Urinary bladder (tissue), 4 donors: ENCODE data around the gene TFPT. TPM values are rescaled to one million over a fixed set of nuclear protein-coding genes. Genes with fewer than 3 reads are reported as not detected.

Experiments used
- DNase-seq: peaks from one replicate; pipeline ENCODE4 v3.0.0-alpha.2; 2015; ENCODE audit errors: extremely low spot score
- H3K27ac ChIP-seq: one replicate; pipeline ENCODE4 v1.5.1; 2013; ENCODE audit warnings: low read depth, mild to moderate bottlenecking, moderate library complexity
- H3K36me3 ChIP-seq: one replicate; pipeline ENCODE4 v1.6.1; 2013; ENCODE audit warnings: mild to moderate bottlenecking, moderate library complexity; ENCODE audit not compliant: insufficient read depth
- H3K4me1 ChIP-seq: one replicate; pipeline ENCODE4 v1.6.1; 2013; ENCODE audit warnings: mild to moderate bottlenecking, moderate library complexity; ENCODE audit not compliant: insufficient read depth
- H3K4me3 ChIP-seq: one replicate; pipeline ENCODE4 v1.5.1; 2013; ENCODE audit warnings: low read depth, low read length
- WGBS: extraction: QIAGEN DNeasy Blood & Tissue Kit; methylation state at CpG from one replicate; pipeline ENCODE4 v1.1.7; 2013; 5-methylcytosine and 5-hydroxymethylcytosine counted together
- polyA plus RNA-seq: library from polyadenylated mRNA; stranded (reverse); fragments of 200-250 nt; gene quantifications from one replicate; pipeline ENCODE4 v1.2.3, GENCODE V29; 2013
- total RNA-seq: library from RNA; depleted of rRNA; stranded (reverse); fragments of >200 nt; gene quantifications from one replicate; pipeline ENCODE4 v1.2.3, GENCODE V29; 2014
- donor health status: healthy with polysubstance abuse.
- donor health status: healthy.

TFPT gene
- total RNA-seq (4.0 TPM), polyA plus RNA-seq (22.8 TPM)

GRCh38 chr19:54115109-54116063 is at the start of gene TFPT, which contains the start of gene PRPF31:
Gene TFPT, minus strand, starts transcription at chr19:54115657. Its CDS starts 388 bp downstream, at chr19:54115269.
Gene PRPF31, plus strand, starts transcription at chr19:54115754. Its CDS starts 2,525 bp downstream, at chr19:54118279.
- under 1% methylated on average over 60 of the region's 60 CpGs for WGBS
- DNase-seq: peak; percentile 98
- peak within 1 kb of the TSS; percentile 88 for H3K27ac ChIP-seq
- peak within 1 kb of the TSS; percentile 39 for H3K4me3 ChIP-seq
- no peaks in the 10 kb centered on the region for H3K4me1 ChIP-seq
- H3K36me3 ChIP-seq: peaks cover 5% of the 10 kb centered on the region

- no peaks in the 10 kb centered on the region for H3K4me1 ChIP-seq
- H3K27ac ChIP-seq: no peak overlapping the region
- WGBS: 90% methylated on average over 25 of the region's 25 CpGs
- H3K4me3 ChIP-seq: no peak overlapping the region
- no peak for DNase-seq
- H3K36me3 ChIP-seq: no peaks in the 10 kb centered on the region
These were observed 49.8 kb upstream of the TFPT start for GRCh38 chr19:54165222-54165621.

GRCh38 chr19:54164369-54165068 is 49.1 kb upstream of the TFPT start:
- Histone ChIP-seq H3K27ac (no peak overlapping the region), H3K36me3 (no peaks in the 10 kb centered on the region), H3K4me1 (no peaks in the 10 kb centered on the region), H3K4me3 (no peak overlapping the region)
- 10% methylated on average over 37 of the region's 37 CpGs for WGBS
- no peak for DNase-seq

- Histone ChIP-seq H3K36me3 (no peaks in the 10 kb centered on the region), H3K4me3 (no peak overlapping the region), H3K27ac (no peak overlapping the region), H3K4me1 (no peaks in the 10 kb centered on the region)
- DNase-seq: no peak
- 65% methylated on average over 14 of the region's 14 CpGs for WGBS
These were observed 47.4 kb upstream of the TFPT start for GRCh38 chr19:54162884-54163283.

GRCh38 chr19:54162241-54162805 is 46.9 kb upstream of the TFPT start:
- peak overlapping the region; percentile 24 for H3K4me3 ChIP-seq
- H3K36me3 ChIP-seq: no peaks in the 10 kb centered on the region
- no peak overlapping the region for H3K27ac ChIP-seq
- 3% methylated on average over 35 of the region's 35 CpGs for WGBS
- no peak for DNase-seq
- H3K4me1 ChIP-seq: no peaks in the 10 kb centered on the region

- no peak for DNase-seq
- H3K36me3 ChIP-seq: peaks cover 2% of the 10 kb centered on the region
- no peaks in the 10 kb centered on the region for H3K4me1 ChIP-seq
- 36% methylated on average over 13 of the region's 13 CpGs for WGBS
- no peak overlapping the region for H3K4me3 ChIP-seq
- H3K27ac ChIP-seq: no peak overlapping the region
These were observed 45.4 kb upstream of the TFPT start for GRCh38 chr19:54160854-54161253.

- DNase-seq: no peak
- H3K4me1 ChIP-seq: no peaks in the 10 kb centered on the region
- H3K36me3 ChIP-seq: peaks cover 2% of the 10 kb centered on the region
- H3K4me3 ChIP-seq: peak overlapping the region; percentile 27
- peak overlapping the region; percentile 61 for H3K27ac ChIP-seq
- WGBS: 2% methylated on average over 28 of the region's 28 CpGs
These were observed 44.8 kb upstream of the TFPT start for GRCh38 chr19:54160182-54160811.

- DNase-seq: peak; percentile 100
- WGBS: under 1% methylated on average over 72 of the region's 72 CpGs
- Histone ChIP-seq H3K4me3 (peak within 1 kb of the TSS; percentile 43), H3K36me3 (peaks cover 6% of the 10 kb centered on the region), H3K4me1 (no peaks in the 10 kb centered on the region), H3K27ac (peak within 1 kb of the TSS; percentile 93)
These were observed 44.1 kb upstream of the TFPT start, which contains the start of gene LENG1 for GRCh38 chr19:54159352-54160181. Gene LENG1, minus strand, starts transcription at chr19:54159721. Its CDS starts 26 bp downstream, at chr19:54159695.

- Histone ChIP-seq H3K27ac (peak overlapping the region; percentile 93), H3K4me1 (no peaks in the 10 kb centered on the region), H3K36me3 (peaks cover 6% of the 10 kb centered on the region), H3K4me3 (peak overlapping the region; percentile 43)
- DNase-seq: no peak
- WGBS: 9% methylated on average over 19 of the region's 19 CpGs
These were observed 43.4 kb upstream of the TFPT start for GRCh38 chr19:54158812-54159351.

- no peak for DNase-seq
- H3K4me3 ChIP-seq: no peak overlapping the region
- peaks cover 12% of the 10 kb centered on the region for H3K36me3 ChIP-seq
- H3K4me1 ChIP-seq: no peaks in the 10 kb centered on the region
- no peak overlapping the region for H3K27ac ChIP-seq
- WGBS: 91% methylated on average over 3 of the region's 3 CpGs
These were observed 41.5 kb upstream of the TFPT start for GRCh38 chr19:54156953-54157352.

- WGBS: 77% methylated on average over 11 of the region's 11 CpGs
- no peak for DNase-seq
- Histone ChIP-seq H3K27ac (no peak overlapping the region), H3K4me1 (no peaks in the 10 kb centered on the region), H3K4me3 (no peak overlapping the region), H3K36me3 (peaks cover 12% of the 10 kb centered on the region)
These were observed 41.0 kb upstream of the TFPT start for GRCh38 chr19:54156490-54156889.

GRCh38 chr19:54155694-54156093 is 40.2 kb upstream of the TFPT start:
- DNase-seq: no peak
- Histone ChIP-seq H3K4me1 (no peaks in the 10 kb centered on the region), H3K36me3 (peaks cover 12% of the 10 kb centered on the region), H3K27ac (no peak overlapping the region), H3K4me3 (no peak overlapping the region)
- 65% methylated on average over 19 of the region's 19 CpGs for WGBS
